Measurements from ENCODE around the gene STXBP6.
"Not testable (repeated sequence)": the region's sequence is repeated elsewhere in the genome, so short reads cannot be mapped to it uniquely, and the experiment has no call there.

Gene STXBP6

GRCh38 chr14:24984846-24985589 lies 64.9 kb downstream of the STXBP6 start:
- DNase-seq: no peak

GRCh38 chr14:24982472-24983155 lies 67.3 kb downstream of the STXBP6 start:
- peak; percentile 43 for DNase-seq

GRCh38 chr14:24979725-24980239 lies 70.2 kb downstream of the STXBP6 start:
- no peak for DNase-seq

GRCh38 chr14:24978862-24979724 lies 70.9 kb downstream of the STXBP6 start:
- DNase-seq: no peak

GRCh38 chr14:24976602-24977001 lies 73.3 kb downstream of the STXBP6 start:
- no peak for DNase-seq

- no peak for DNase-seq
These were observed 74.6 kb downstream of the STXBP6 start for GRCh38 chr14:24975393-24975792.

GRCh38 chr14:24974591-24975374 lies 75.2 kb downstream of the STXBP6 start:
- no peak for DNase-seq

GRCh38 chr14:24972844-24973243 lies 77.1 kb downstream of the STXBP6 start:
- DNase-seq: no peak

- peak; percentile 13 for DNase-seq
These were observed 78.7 kb downstream of the STXBP6 start for GRCh38 chr14:24971255-24971654.

GRCh38 chr14:24966579-24966964 lies 83.4 kb downstream of the STXBP6 start:
- DNase-seq: peak; percentile 6

GRCh38 chr14:24965934-24966578 lies 83.9 kb downstream of the STXBP6 start:
- DNase-seq: peak; percentile 95

GRCh38 chr14:24965578-24965933 lies 84.4 kb downstream of the STXBP6 start:
- DNase-seq: no peak

- no peak for DNase-seq
These were observed 85.4 kb downstream of the STXBP6 start for GRCh38 chr14:24964591-24964990.

- no peak for DNase-seq
These were observed 85.9 kb downstream of the STXBP6 start for GRCh38 chr14:24964048-24964447.

GRCh38 chr14:24962118-24962517 lies 87.8 kb downstream of the STXBP6 start:
- not testable (repeated sequence) for DNase-seq

- peak; percentile 48 for DNase-seq
These were observed 89.1 kb downstream of the STXBP6 start for GRCh38 chr14:24960816-24961215.

GRCh38 chr14:24959791-24960331 lies 90.1 kb downstream of the STXBP6 start:
- no peak for DNase-seq

GRCh38 chr14:24958271-24958670 lies 91.7 kb downstream of the STXBP6 start:
- DNase-seq: peak; percentile 27

- no peak for DNase-seq
These were observed 92.1 kb downstream of the STXBP6 start for GRCh38 chr14:24957814-24958213.

- no peak for DNase-seq
These were observed 93.8 kb downstream of the STXBP6 start for GRCh38 chr14:24956104-24956503.

- no peak for DNase-seq
These were observed 95.3 kb downstream of the STXBP6 start for GRCh38 chr14:24954700-24955037.

All from fibroblast of skin of back (primary cell).